ENCODE results near the gene PAN2. TPM values are rescaled to one million over a fixed set of nuclear protein-coding genes. Genes with fewer than 3 reads are reported as not detected.
"Not testable (repeated sequence)": the region's sequence is repeated elsewhere in the genome, so short reads cannot be mapped to it uniquely, and the experiment has no call there.

Gene PAN2
- total RNA-seq, 1 donor: 13.0 TPM

DNA sequence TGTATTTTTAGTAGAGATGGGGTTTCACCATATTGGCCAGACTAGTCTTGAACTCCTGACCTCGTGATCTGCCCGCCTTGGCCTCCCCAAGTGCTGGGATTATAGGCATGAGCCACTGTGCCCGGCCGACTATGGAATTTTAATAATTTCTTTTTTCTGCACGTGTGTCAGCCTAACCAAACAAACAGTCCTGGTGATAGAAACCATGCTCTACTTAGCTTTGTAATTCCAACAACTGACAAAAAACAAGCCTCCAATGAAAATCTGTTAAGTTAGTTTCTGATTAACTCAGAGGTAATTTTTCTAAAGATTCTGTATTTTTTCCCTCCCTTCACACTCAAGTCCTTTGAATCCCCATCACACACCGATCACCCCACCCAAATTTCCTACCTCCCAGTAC lies 51.8 kb downstream of the PAN2 start:
- TF ChIP-seq, protein P1, sequence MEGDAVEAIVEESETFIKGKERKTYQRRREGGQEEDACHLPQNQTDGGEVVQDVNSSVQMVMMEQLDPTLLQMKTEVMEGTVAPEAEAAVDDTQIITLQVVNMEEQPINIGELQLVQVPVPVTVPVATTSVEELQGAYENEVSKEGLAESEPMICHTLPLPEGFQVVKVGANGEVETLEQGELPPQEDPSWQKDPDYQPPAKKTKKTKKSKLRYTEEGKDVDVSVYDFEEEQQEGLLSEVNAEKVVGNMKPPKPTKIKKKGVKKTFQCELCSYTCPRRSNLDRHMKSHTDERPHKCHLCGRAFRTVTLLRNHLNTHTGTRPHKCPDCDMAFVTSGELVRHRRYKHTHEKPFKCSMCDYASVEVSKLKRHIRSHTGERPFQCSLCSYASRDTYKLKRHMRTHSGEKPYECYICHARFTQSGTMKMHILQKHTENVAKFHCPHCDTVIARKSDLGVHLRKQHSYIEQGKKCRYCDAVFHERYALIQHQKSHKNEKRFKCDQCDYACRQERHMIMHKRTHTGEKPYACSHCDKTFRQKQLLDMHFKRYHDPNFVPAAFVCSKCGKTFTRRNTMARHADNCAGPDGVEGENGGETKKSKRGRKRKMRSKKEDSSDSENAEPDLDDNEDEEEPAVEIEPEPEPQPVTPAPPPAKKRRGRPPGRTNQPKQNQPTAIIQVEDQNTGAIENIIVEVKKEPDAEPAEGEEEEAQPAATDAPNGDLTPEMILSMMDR (IDR thresholded peaks at IDR 0.05; ENCODE audit: insufficient read depth, low read depth, low read length): no peak
- no peak for DNase-seq (ENCODE audit: low read depth)
- no peak overlapping the region for H3K4me3 ChIP-seq (ENCODE audit: low read depth, low read length)

DNA sequence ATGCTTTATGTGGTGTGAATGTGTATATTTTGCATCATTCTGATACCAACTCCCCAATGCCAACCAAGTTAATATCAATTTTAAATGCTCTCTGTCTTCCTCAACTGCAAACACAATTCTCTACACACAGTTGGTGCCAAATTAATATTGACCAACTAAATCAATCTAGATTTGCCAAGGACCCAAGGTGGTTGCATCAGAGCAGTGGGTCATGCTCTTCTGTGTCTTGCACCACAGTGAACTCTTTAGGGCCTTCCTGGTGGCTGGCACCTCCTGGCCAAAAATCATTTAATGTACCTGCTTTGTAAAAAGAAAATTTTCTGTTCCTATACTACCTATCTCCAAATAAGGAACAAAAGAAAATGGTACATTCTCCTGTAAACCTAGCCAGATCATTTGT lies 53.0 kb downstream of the PAN2 start:
- no peak for DNase-seq (ENCODE audit: low read depth)
- TF ChIP-seq, protein P1 (IDR thresholded peaks at IDR 0.05; ENCODE audit: insufficient read depth, low read depth, low read length): no peak
- no peak overlapping the region for H3K4me3 ChIP-seq (ENCODE audit: low read depth, low read length)

DNA sequence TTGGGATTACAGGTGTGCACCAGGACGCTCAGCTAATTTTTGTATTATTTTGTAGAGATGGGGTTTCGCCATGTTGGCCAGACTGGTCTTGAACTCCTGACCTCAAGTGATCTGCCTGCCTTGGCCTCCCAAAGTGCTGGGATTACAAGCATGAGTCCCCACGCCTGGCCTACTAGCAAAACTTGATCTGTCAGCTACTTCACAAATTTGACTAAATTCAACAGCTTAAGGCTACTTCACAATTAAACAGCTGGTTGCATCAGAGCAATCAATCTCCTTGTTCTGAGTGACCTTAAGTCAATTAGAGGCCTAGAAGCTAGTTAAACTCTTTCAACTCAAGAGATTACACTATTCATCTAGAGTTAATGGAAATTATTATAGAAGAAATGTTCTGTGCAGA lies 54.9 kb downstream of the PAN2 start:
- DNase-seq (ENCODE audit: low read depth): no peak
- TF ChIP-seq, protein P1 (IDR thresholded peaks at IDR 0.05; ENCODE audit: insufficient read depth, low read depth, low read length): no peak
- H3K4me3 ChIP-seq (ENCODE audit: low read depth, low read length): no peak overlapping the region

DNA sequence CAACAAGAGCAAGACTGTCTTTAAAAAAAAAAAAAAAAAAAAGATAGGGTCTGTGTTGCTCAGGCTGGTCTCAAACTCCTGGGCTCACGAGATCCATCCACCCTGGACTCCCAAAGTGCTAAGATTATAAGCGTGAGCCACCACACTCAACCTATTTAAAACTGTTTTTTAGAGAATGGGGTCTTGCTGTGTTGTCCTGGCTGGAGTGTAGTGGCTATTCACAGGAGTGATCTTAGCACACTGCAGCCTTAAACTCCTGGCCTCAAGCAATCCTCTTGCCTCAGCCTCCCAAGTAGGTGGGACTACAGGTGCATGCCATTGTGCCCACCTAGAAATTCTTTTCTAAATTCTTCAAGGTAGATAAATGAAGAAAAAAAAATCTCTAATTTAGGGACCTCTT lies 59.5 kb downstream of the PAN2 start:
- TF ChIP-seq, protein P1 (IDR thresholded peaks at IDR 0.05; ENCODE audit: insufficient read depth, low read depth, low read length): no peak
- no peak for DNase-seq (ENCODE audit: low read depth)
- no peak overlapping the region for H3K4me3 ChIP-seq (ENCODE audit: low read depth, low read length)

DNA sequence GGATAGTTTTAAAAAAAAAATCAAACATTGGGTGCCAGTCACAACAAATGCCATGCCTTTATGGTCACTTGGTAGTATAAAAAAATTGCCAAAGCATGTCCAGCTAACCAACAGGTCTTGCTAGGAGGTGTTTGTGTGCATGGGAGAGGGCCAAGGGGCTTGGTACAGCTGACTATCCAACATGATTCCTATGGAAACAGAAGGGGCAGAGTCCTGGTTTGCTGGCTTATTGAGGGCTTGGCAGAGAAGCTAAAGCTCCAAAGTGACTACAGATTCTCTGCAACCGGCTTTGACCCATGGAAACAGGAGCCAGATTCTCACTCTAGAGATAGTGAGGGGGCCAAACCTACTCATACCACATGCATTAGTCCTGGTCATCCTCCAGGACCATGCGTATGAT lies 61.3 kb downstream of the PAN2 start:
- H3K4me3 ChIP-seq (ENCODE audit: low read depth, low read length); DNase-seq (ENCODE audit: low read depth): not testable (repeated sequence)

DNA sequence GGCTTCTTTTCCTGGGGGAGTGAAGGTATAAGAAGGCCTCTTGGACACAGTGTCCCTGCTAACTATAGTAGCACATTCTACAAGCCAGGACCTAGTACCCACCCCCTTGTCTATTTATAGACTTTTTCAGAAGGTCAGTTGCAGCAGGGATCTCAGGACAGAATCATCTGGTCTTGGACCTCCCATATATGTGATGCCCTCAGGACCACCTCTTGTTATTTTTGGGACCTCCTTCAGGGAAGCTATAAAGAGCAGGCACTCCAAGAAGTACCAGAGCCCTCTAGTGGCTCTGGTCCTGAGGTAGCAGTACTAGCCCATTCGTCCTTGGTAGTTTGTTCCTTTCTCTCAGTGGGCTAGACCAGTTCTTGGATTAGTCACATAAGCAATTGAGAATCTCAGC lies 62.8 kb downstream of the PAN2 start:
- DNase-seq (ENCODE audit: low read depth): peak; percentile 17
- TF ChIP-seq, protein P1 (IDR thresholded peaks at IDR 0.05; ENCODE audit: insufficient read depth, low read depth, low read length): peak; percentile 60
- H3K4me3 ChIP-seq (ENCODE audit: low read depth, low read length): no peak overlapping the region

DNA sequence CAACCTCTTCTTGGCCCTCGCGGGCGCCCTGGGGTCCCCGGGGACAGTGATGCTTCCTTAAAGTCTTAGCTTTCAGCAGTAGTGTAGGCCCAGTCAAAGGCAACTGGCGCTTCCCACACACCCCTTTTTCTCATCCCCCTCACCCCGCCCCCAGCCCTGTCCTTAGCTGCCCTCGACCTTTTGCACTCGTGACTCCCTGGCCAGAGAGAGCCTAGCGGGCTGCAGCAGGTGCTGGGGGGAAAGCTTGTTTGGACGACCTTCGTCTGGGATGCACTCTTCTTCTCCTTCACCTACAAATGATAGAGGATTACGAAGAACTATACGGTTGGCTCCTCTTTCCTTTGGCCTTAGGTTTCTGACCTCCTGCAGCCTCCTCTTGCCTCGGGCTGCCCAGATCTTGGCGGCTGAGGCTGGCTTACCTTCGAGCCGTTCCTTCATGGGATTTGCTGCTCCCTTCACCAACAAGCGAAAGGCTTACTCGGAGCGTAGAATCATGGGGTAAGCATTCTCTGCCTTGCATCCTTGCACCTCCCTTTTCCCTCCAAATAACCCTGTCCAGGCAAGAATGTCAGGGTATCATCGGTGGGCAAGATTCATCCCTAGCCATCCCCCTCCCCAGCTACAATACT lies 66.2 kb downstream of the PAN2 start:
- DNase-seq (ENCODE audit: low read depth): no peak
- H3K4me3 ChIP-seq (ENCODE audit: low read depth, low read length): peak overlapping the region; percentile 70

More for the DNA sequence above, 66.2 kb downstream of the PAN2 start:
- TF ChIP-seq, protein P1 (IDR thresholded peaks at IDR 0.05; ENCODE audit: insufficient read depth, low read depth, low read length): no peak

All from fibroblast of villous mesenchyme (primary cell).